HEK293 (cell line): ENCODE data around the gene SFXN3.
A peak's percentile ranks its signal among the peaks of the same experiment; 100 is the strongest.

ENCODE experiments used
- AEBP2 ChIP-seq: fragments of 450-650 bp; formaldehyde crosslinking; IDR thresholded peaks from 2 replicates; pipeline ENCODE4 v1.5.1; 2016; ENCODE audit warnings: missing biosample characterization, missing genetic modification characterization, borderline replicate concordance
- GLIS1 ChIP-seq: fragments of 450-650 bp; formaldehyde crosslinking; IDR thresholded peaks from 2 replicates; pipeline ENCODE4 v1.5.1; 2016; ENCODE audit warnings: missing biosample characterization, missing genetic modification characterization
- HOXD13 ChIP-seq: sonication (generic); formaldehyde crosslinking; IDR thresholded peaks from 2 replicates; pipeline ENCODE4 v1.8.0; 2022; ENCODE audit warnings: missing genetic modification reagents, borderline replicate concordance
- SETDB1 ChIP-seq: IDR thresholded peaks from one replicate; pipeline ENCODE4 v1.6.1; 2017; ENCODE audit warnings: mild to moderate bottlenecking, low read length, moderate library complexity, mixed read lengths; ENCODE audit not compliant: insufficient read length
- WT1 ChIP-seq: fragments of 450-650 bp; formaldehyde crosslinking; IDR thresholded peaks from 2 replicates; pipeline ENCODE4 v1.5.1; 2016; ENCODE audit warnings: missing biosample characterization, missing genetic modification characterization
- ZBTB7A ChIP-seq: fragments of 450-650 bp; formaldehyde crosslinking; IDR thresholded peaks from 2 replicates; pipeline ENCODE4 v1.5.1; 2016; ENCODE audit warnings: low read depth, missing biosample characterization, missing genetic modification characterization
- ZNF140 ChIP-seq: fragments of 450-650 bp; formaldehyde crosslinking; IDR thresholded peaks from 2 replicates; pipeline ENCODE4 v1.5.1; 2016; ENCODE audit warnings: missing biosample characterization, missing genetic modification characterization
- ZNF169 ChIP-seq: fragments of 450-650 bp; formaldehyde crosslinking; IDR thresholded peaks from 2 replicates; pipeline ENCODE4 v1.5.1; 2016; ENCODE audit warnings: missing biosample characterization, missing genetic modification characterization
- ZNF175 ChIP-seq: fragments of 450-650 bp; formaldehyde crosslinking; IDR thresholded peaks from 2 replicates; pipeline ENCODE4 v1.5.1; 2016; ENCODE audit warnings: missing biosample characterization, missing genetic modification characterization
- ZNF211 ChIP-seq: fragments of 450-650 bp; formaldehyde crosslinking; IDR thresholded peaks from 2 replicates; pipeline ENCODE4 v1.5.1; 2016; ENCODE audit warnings: low read depth, missing biosample characterization, missing genetic modification characterization
- ZNF274 ChIP-seq, 2 experiments: fragments of 200-500 bp in 1 of 2; fragments of 450-650 bp in 1 of 2; sonication (Bioruptor generic) in 1 of 2; formaldehyde crosslinking in 1 of 2; IDR thresholded peaks; 2 replicates each; pipeline versions ENCODE4 v1.5.1 to v1.6.1; 2014 to 2016; ENCODE audit warnings: borderline replicate concordance in 1 of 2, inconsistent platforms in 1 of 2, low read length in 1 of 2, missing biosample characterization in 1 of 2, missing genetic modification characterization in 1 of 2
- ZNF335 ChIP-seq: fragments of 450-650 bp; formaldehyde crosslinking; conservative IDR thresholded peaks from 2 replicates; pipeline ENCODE4 v1.5.1; 2016; ENCODE audit warnings: missing biosample characterization, missing genetic modification characterization
- ZNF37A ChIP-seq: fragments of 450-650 bp; IDR thresholded peaks from 2 replicates; pipeline ENCODE4 v1.5.1; 2018; ENCODE audit warnings: missing biosample characterization, missing genetic modification characterization
- ZNF394 ChIP-seq: fragments of 450-650 bp; formaldehyde crosslinking; IDR thresholded peaks from 2 replicates; pipeline ENCODE4 v1.5.1; 2016; ENCODE audit warnings: missing biosample characterization, missing genetic modification characterization, mild to moderate bottlenecking, moderate library complexity, borderline replicate concordance
- ZNF398 ChIP-seq: fragments of 450-650 bp; formaldehyde crosslinking; IDR thresholded peaks from 2 replicates; pipeline ENCODE4 v1.5.1; 2017; ENCODE audit warnings: missing biosample characterization, missing genetic modification characterization
- ZNF473 ChIP-seq: fragments of 450-650 bp; formaldehyde crosslinking; IDR thresholded peaks from 2 replicates; pipeline ENCODE4 v1.5.1; 2017; ENCODE audit warnings: missing biosample characterization, missing genetic modification characterization
- ZNF488 ChIP-seq: fragments of 450-650 bp; formaldehyde crosslinking; IDR thresholded peaks from 2 replicates; pipeline ENCODE4 v1.5.1; 2016; ENCODE audit warnings: missing biosample characterization, missing genetic modification characterization
- ZNF544 ChIP-seq: fragments of 450-650 bp; formaldehyde crosslinking; IDR thresholded peaks from 2 replicates; pipeline ENCODE4 v1.5.0; 2017; ENCODE audit warnings: missing biosample characterization, missing genetic modification characterization
- ZNF596 ChIP-seq: fragments of 450-650 bp; IDR thresholded peaks from 2 replicates; pipeline ENCODE4 v1.5.0; 2018; ENCODE audit warnings: missing biosample characterization, mild to moderate bottlenecking, missing genetic modification characterization, moderate library complexity
- ZNF623 ChIP-seq: fragments of 450-650 bp; formaldehyde crosslinking; IDR thresholded peaks from 2 replicates; pipeline ENCODE4 v1.5.1; 2016; ENCODE audit warnings: missing biosample characterization, missing genetic modification characterization
- ZNF658 ChIP-seq: fragments of 450-650 bp; formaldehyde crosslinking; IDR thresholded peaks from 2 replicates; pipeline ENCODE4; 2016; ENCODE audit warnings: missing biosample characterization, missing genetic modification characterization
- ZNF677 ChIP-seq: fragments of 450-650 bp; IDR thresholded peaks from 2 replicates; pipeline ENCODE4 v1.5.0; 2018; ENCODE audit warnings: missing biosample characterization, mild to moderate bottlenecking, missing genetic modification characterization, moderate library complexity
- ZNF768 ChIP-seq: fragments of 450-650 bp; formaldehyde crosslinking; IDR thresholded peaks from 2 replicates; pipeline ENCODE4 v1.5.1; 2018; ENCODE audit warnings: missing biosample characterization, mild to moderate bottlenecking, missing genetic modification characterization
- ZNF843 ChIP-seq: fragments of 450-650 bp; formaldehyde crosslinking; IDR thresholded peaks from 2 replicates; pipeline ENCODE4 v1.5.1; 2016; ENCODE audit warnings: missing biosample characterization, missing genetic modification characterization
- ZSCAN23 ChIP-seq: fragments of 450-650 bp; formaldehyde crosslinking; IDR thresholded peaks from 2 replicates; pipeline ENCODE4 v1.5.1; 2016; ENCODE audit warnings: missing biosample characterization, missing genetic modification characterization
- ZSCAN30 ChIP-seq: fragments of 450-650 bp; IDR thresholded peaks from 2 replicates; pipeline ENCODE4 v1.5.1; 2018; ENCODE audit warnings: missing biosample characterization, mild to moderate bottlenecking, missing genetic modification characterization, moderate library complexity
- TF ChIP-seq, protein P1 (sequence below): fragments of 450-650 bp; formaldehyde crosslinking; IDR thresholded peaks from 2 replicates; pipeline ENCODE4 v1.5.1; 2017; ENCODE audit warnings: missing biosample characterization, missing genetic modification characterization
- TF ChIP-seq, protein P2 (sequence below): fragments of 450-650 bp; formaldehyde crosslinking; IDR thresholded peaks from 2 replicates; pipeline ENCODE4 v1.5.1; 2016; ENCODE audit warnings: missing biosample characterization, missing genetic modification characterization, low read depth
- TF ChIP-seq, protein P3 (sequence below): IDR thresholded peaks from 2 replicates; pipeline ENCODE4 v1.6.1; 2011; ENCODE audit warnings: mild to moderate bottlenecking, low read depth, low read length, borderline replicate concordance
- TF ChIP-seq, protein P4 (sequence below): fragments of 450-650 bp; formaldehyde crosslinking; IDR thresholded peaks from 2 replicates; pipeline ENCODE4 v1.5.1; 2016; ENCODE audit warnings: missing biosample characterization, missing genetic modification characterization, low read depth

Gene SFXN3

GRCh38 chr10:101032637-101033224 is 1.7 kb downstream of the SFXN3 start (continued):
- TF ChIP-seq, protein P1, sequence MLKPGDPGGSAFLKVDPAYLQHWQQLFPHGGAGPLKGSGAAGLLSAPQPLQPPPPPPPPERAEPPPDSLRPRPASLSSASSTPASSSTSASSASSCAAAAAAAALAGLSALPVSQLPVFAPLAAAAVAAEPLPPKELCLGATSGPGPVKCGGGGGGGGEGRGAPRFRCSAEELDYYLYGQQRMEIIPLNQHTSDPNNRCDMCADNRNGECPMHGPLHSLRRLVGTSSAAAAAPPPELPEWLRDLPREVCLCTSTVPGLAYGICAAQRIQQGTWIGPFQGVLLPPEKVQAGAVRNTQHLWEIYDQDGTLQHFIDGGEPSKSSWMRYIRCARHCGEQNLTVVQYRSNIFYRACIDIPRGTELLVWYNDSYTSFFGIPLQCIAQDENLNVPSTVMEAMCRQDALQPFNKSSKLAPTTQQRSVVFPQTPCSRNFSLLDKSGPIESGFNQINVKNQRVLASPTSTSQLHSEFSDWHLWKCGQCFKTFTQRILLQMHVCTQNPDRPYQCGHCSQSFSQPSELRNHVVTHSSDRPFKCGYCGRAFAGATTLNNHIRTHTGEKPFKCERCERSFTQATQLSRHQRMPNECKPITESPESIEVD, result no peak
- TF ChIP-seq ZNF596 (tag by site-specific recombination) (no peak), ZNF544 (tag by site-specific recombination) (no peak), GLIS1 (tag by site-specific recombination) (peak; percentile 96), ZNF211 (tag by site-specific recombination) (no peak), HOXD13 (no peak), WT1 (tag by site-specific recombination) (peak; percentile 73), ZNF623 (tag by site-specific recombination) (0 out of 2 replicates have a peak, but pooled peaks have one; percentile 7), ZNF169 (tag by site-specific recombination) (no peak), ZNF768 (tag by site-specific recombination) (no peak), ZNF398 (tag by site-specific recombination) (peak; percentile 85), ZNF394 (tag by site-specific recombination) (no peak; the same call in 1 of the 2 replicates), ZNF488 (tag by site-specific recombination) (no peak), ZNF335 (peak; percentile 53), ZNF677 (tag by site-specific recombination) (no peak), ZNF175 (tag by site-specific recombination) (no peak), AEBP2 (tag by site-specific recombination) (no peak), SETDB1 (no peak), ZBTB7A (tag by site-specific recombination) (no peak), ZNF843 (no peak), ZNF473 (tag by site-specific recombination) (no peak), ZNF274 (IDR thresholded peaks at IDR 0.05; ENCODE audit: low read length) (no peak), ZNF274 (tag by site-specific recombination; IDR thresholded peaks at IDR 0.05; ENCODE audit: borderline replicate concordance) (no peak), ZSCAN30 (tag by site-specific recombination) (no peak), ZNF658 (tag by site-specific recombination) (no peak), ZNF37A (tag by site-specific recombination) (no peak), ZNF140 (tag by site-specific recombination) (no peak), ZSCAN23 (tag by site-specific recombination) (no peak)
- TF ChIP-seq, protein P2, sequence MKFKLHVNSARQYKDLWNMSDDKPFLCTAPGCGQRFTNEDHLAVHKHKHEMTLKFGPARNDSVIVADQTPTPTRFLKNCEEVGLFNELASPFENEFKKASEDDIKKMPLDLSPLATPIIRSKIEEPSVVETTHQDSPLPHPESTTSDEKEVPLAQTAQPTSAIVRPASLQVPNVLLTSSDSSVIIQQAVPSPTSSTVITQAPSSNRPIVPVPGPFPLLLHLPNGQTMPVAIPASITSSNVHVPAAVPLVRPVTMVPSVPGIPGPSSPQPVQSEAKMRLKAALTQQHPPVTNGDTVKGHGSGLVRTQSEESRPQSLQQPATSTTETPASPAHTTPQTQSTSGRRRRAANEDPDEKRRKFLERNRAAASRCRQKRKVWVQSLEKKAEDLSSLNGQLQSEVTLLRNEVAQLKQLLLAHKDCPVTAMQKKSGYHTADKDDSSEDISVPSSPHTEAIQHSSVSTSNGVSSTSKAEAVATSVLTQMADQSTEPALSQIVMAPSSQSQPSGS, result no peak
- TF ChIP-seq, protein P3, sequence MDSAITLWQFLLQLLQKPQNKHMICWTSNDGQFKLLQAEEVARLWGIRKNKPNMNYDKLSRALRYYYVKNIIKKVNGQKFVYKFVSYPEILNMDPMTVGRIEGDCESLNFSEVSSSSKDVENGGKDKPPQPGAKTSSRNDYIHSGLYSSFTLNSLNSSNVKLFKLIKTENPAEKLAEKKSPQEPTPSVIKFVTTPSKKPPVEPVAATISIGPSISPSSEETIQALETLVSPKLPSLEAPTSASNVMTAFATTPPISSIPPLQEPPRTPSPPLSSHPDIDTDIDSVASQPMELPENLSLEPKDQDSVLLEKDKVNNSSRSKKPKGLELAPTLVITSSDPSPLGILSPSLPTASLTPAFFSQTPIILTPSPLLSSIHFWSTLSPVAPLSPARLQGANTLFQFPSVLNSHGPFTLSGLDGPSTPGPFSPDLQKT, result no peak
- TF ChIP-seq, protein P4, sequence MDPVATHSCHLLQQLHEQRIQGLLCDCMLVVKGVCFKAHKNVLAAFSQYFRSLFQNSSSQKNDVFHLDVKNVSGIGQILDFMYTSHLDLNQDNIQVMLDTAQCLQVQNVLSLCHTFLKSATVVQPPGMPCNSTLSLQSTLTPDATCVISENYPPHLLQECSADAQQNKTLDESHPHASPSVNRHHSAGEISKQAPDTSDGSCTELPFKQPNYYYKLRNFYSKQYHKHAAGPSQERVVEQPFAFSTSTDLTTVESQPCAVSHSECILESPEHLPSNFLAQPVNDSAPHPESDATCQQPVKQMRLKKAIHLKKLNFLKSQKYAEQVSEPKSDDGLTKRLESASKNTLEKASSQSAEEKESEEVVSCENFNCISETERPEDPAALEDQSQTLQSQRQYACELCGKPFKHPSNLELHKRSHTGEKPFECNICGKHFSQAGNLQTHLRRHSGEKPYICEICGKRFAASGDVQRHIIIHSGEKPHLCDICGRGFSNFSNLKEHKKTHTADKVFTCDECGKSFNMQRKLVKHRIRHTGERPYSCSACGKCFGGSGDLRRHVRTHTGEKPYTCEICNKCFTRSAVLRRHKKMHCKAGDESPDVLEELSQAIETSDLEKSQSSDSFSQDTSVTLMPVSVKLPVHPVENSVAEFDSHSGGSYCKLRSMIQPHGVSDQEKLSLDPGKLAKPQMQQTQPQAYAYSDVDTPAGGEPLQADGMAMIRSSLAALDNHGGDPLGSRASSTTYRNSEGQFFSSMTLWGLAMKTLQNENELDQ, result no peak
